HG03558 (cell line): ENCODE measurements around the gene ETFBKMT.
A peak's percentile ranks its signal among the peaks of the same experiment; 100 is the strongest.

ENCODE experiments used
- ATAC-seq: cut with Tn5 transposase; IDR thresholded peaks from one replicate; pipeline ENCODE4 v1.9.1; 2021; ENCODE audit warnings: moderate number of reproducible peaks; ENCODE audit not compliant: unreplicated experiment; ENCODE audit errors: extremely low read depth

The ETFBKMT gene

DNA sequence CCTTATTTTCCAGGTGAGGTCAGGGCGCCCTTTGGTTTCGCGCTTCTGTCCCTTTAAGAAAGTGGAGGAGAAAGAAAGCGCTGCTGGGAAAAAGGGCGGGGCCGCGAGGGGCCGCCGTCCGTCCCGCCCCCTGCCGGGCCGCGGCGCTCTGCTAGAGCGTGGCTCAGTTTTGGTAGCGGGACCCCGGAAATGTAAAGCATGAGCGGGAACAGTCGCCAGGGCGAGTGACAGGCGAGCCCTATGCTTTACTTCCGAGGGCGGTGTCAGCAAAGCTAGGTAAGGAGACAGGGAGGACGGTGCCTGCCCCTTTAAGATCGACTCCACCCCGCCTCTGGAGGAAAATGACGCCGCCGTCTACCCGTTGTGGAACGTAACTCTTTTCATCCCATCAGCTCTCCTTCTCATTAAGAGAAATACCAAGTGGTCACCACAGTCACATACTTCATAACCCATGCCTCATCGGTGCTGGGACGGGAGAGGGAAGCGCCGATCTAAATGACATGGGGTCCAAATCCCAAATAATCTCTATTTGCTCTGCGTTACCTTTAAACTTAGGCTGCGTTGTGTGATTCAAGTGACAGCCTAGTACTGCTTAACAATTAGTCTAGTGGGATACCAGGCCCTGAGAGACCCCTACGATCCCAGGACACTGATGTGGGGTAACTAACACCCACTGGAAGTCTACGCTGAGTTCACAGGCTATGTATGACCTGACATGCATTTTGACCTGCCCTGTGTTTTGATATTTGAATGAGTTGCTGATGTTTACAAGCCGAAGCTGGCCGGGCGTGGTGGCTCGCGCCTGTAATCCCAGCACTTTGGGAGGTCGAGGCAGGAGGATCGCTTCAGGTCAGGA lies at the start of gene ETFBKMT:
ETFBKMT (plus strand) TSS at position 602 of the 856 bp plus-strand sequence. CDS start 2,266 bp downstream, outside the sequence.
- peak; percentile 98 for ATAC-seq

DNA sequence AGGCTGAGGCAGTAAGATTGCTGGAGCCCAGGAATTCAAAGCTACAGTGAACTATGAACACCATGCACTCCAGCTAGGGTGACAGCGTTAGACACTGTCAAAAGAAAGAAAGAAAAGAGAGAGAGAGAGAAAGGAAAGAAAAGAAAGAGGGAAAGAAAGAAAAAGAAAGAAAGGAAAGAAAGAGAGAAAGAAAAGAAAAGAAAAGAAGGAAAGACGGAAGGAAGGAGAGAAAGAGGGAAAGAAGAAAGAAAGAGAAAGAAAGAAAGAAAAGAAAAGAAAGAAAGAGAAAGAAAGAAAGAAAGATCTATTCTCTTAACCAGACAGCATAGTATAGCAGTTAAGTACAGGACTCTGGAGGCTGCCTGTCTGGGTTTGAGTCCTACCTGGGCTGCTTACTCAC lies 46.7 kb upstream of the ETFBKMT start:
- no peak for ATAC-seq

DNA sequence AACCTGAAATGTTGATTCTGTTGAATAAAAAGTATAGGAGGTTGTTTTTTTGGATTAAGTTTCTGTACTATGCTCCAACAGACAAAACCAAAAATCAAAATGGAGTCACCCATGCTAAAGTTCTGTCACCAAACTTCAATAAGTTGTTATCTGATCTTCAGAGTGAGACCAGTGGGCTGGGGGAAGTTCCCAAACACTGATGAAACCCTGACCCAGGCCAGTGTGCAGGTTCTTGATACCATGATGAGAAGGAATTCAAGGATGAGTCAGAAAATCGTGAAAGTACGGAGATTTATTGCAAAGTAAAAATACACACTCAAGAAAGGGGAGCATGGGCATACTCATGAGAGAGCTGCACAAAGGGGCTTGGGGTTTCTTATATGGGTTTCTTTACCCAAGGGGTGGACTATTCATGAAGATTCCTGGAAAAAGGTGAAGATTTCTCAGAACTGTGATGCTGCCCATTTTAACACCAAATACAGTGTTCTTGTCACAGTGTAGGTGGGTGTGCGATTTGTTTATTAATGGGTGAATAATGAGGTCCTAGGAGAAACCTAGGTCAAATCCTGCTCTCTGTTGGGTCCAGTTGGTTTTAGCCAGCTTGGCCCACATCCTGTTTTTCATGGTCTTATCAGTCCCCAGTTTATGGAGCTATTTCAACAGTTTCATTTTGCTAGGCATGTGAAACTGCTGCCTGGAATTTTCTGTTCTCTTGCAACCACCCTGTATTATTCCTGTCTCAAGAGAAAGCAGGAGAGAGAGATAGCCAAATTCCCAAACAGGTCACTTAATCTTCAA lies 41.1 kb upstream of the ETFBKMT start:
- ATAC-seq, result no peak

DNA sequence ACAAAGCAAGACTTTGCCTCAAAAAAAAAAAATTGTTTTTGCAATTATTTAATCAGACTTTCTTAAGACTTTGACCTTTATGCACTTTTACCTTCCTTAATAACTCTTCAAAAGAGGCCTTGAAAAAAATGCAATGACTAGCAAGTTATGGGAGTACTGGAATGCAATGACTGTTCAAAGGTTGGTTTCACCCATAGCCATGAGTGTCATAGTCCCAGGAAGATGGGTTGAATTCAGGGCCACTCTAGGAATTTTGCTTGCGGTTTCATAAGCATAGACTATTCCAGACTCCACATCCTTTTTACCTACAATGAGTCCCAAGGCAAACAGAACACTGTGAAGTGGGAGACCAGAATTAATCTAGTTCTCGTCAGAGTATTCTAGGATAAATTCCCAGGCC lies 39.2 kb upstream of the ETFBKMT start:
- no peak for ATAC-seq

GRCh38 chr12:31622038-31622437 lies 37.5 kb upstream of the ETFBKMT start:
- no peak for ATAC-seq

GRCh38 chr12:31626270-31626995 lies 33.1 kb upstream of the ETFBKMT start:
- ATAC-seq, result no peak

- no peak for ATAC-seq
These were observed 31.9 kb upstream of the ETFBKMT start for GRCh38 chr12:31627456-31628054.

DNA sequence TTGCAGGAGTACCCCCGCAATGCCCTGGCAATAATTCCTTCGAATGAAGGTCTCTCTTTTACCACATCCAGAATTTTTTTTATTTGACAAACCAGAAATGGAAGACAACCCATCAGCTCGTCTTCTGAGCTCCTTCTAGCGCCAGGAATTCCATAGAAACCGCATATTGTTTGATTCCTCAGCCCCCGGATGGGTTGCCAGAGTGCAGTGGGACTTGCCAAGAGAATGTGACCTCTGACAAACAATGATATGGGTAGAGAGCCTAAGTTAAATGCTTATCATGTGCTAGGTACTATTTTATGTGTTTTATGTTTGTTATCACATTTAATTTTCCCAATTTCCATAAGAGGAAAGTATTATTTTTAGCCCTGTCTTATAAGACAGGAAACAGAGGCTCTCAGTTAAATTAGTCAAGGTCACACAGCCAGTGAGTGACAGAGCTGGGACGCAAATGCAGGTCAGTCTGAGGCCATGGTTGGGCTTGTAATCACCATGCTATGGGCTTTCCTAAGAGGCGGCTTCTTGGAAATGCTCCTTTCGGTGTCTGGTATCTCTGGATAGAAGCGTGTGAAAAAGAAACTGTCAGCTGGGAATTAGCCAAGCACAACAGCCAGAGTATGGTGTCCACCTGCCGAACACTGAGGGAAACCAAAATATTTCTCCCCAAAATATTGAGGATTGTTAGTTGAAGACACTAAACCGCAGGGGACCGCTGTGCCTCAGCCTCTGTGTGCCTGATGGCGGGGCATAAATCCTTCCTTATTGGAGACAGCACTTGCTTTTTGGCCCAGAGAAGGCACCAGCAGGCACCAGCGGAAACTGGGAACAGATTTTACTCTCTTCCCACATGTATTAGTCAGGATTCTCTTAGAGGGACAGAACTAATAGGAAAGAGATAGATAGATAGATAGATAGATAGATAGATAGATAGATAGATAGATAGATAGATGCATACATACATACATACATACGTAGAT lies 29.4 kb upstream of the ETFBKMT start:
- no peak for ATAC-seq

GRCh38 chr12:31631023-31631724 lies 28.3 kb upstream of the ETFBKMT start:
- no peak for ATAC-seq

DNA sequence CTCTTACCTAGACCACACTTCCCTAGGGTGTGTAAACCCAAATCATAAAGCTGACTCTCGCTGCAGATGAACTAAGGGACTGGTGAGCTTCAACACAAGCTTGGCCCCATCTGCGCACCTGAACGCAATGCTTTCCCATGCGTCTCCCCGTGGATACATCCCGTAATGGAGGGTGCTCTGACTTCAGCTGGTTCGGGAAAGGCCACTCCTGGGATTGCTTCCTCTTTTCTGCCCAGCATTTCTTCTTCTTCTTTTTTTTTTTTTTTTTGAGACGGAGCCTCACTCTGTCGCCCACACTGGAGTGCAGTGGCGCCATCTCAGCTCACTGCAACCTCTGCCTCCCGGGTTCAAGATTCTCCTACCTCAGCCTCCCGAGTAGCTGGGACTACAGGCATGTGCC lies 27.7 kb upstream of the ETFBKMT start:
- no peak for ATAC-seq

- ATAC-seq, result no peak
These were observed 26.0 kb upstream of the ETFBKMT start for GRCh38 chr12:31633464-31633863.

- ATAC-seq, result no peak
These were observed 24.9 kb upstream of the ETFBKMT start for GRCh38 chr12:31634620-31635019.

- ATAC-seq, result no peak
These were observed 17.9 kb upstream of the ETFBKMT start for GRCh38 chr12:31641509-31642090.

DNA sequence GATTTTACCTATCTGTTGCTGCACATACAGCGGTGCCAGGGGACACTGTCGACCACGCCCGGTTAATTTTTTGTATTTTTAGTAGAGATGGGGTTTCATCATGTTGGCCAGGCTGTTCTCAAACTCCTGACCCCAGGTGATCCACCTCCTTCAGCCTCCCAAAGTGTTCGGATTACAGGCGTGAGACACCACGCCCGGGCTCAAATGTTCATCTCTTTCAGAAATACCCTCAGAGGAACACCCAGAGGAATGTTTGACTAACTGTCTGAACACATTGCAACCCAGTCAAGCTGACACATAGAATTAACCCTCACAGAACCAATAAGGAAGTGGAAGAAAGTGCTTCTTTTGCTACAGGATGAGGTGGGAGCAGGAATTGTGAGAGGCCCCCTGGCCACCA lies 15.0 kb upstream of the ETFBKMT start:
- no peak for ATAC-seq

DNA sequence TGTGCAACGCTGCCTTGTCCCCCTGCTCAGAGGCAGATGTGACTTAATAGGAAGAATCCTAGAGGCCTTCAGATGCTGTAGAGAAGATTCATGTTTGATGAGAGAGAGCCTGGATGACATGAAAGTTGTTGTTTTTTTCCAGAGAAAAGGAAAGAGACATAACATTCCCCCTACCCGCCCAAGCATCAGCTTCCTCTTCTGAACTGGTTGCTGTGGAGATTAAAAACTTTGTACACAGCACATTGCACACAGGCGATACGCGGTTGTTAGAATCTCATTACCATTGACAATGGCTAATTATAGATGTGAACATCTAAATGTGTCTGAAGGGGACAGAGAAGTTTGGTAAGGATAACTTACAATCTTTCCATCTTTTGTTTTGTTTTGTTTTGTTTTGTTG lies 13.6 kb upstream of the ETFBKMT start:
- no peak for ATAC-seq

- ATAC-seq, result no peak
These were observed 12.4 kb upstream of the ETFBKMT start for GRCh38 chr12:31647086-31647491.

DNA sequence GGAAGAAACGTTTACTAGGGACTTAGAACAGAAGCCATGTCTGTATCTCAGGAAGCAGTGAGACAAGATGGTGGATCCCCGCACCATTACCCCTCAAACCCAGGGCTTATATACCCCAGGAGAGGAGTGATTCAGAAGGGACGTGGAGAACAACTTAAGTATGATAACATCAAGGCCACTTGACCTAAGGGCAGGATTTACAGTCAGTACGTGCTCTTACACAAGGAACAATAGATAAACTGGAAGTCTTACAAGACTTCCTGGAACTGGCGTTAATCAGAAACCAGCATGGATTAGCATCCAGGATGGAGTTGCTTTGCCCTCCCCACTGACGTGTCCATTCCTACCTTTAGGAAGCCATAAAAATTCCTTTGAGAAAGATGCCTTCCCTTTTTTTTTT lies 8.6 kb upstream of the ETFBKMT start:
- ATAC-seq, result no peak

DNA sequence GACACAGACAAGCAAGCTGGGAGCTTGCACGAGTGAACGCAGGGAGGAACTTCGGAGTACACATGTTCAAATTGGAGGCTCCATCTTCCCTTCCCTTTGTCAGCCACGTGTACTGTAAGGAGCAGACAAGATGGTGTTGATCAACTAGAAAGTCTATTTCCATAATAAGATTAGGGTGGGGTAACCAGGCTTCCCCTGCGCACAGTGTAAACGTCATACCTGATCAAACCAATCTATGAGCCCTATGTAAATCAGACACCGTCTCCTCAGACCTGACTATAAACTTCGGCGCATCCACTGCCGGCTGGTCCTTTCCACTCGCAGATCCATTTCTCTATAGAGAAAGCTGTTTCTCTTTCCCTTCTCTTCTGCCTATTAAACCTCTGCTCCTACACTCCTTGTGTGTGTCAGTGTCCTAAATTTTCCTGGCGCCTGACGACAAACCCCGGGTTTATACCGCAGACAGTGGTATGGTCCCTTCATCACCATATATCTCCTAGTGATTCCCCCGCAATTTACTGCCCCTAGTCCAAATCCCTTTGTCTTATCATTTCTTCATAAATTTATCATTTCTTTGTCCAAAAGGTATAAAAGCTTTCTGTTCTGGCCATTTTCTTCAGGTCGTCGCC lies 7.5 kb upstream of the ETFBKMT start:
- no peak for ATAC-seq
